22Rv1 (cell line): ENCODE measurements around the gene ARHGAP25.

ENCODE experiments used
- ZFX ChIP-seq: fragments of 450-650 bp; IDR thresholded peaks from 2 replicates; pipeline ENCODE4 v1.6.1; 2017; ENCODE audit warnings: antibody characterized with exemption, borderline replicate concordance
- TF ChIP-seq, protein P1 (sequence below): fragments of 450-650 bp; IDR thresholded peaks from 2 replicates; pipeline ENCODE4 v1.5.1; 2017; ENCODE audit warnings: mild to moderate bottlenecking

DNA sequence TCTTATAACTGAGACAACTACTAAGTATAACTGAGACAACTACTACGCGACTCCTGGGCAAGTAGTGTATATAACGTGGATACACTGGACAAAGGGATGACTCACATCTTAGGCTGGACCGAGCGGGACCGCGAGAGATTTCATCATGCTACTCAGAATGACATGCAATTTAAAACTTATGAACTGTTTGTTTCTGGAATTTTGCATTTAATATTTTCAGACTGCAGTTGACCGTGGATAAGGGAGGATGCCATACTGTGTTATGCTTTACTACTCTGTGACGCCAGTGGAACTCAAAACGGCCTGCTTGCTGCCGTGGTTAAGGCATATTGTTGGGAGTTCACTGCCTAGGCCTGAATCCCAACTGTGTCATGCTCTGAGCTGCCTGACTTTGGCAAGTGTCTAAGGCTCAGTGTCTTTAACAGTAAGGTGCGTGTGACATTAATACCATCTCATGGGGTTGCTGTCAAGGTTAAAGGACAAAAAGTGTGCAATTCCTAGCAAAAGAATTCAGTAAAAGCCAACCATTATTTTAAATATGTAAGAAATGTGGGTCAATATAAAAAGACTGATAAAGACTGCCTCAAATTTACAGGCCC is 72.0 kb downstream of the ARHGAP25 start:
- TF ChIP-seq, protein P1, sequence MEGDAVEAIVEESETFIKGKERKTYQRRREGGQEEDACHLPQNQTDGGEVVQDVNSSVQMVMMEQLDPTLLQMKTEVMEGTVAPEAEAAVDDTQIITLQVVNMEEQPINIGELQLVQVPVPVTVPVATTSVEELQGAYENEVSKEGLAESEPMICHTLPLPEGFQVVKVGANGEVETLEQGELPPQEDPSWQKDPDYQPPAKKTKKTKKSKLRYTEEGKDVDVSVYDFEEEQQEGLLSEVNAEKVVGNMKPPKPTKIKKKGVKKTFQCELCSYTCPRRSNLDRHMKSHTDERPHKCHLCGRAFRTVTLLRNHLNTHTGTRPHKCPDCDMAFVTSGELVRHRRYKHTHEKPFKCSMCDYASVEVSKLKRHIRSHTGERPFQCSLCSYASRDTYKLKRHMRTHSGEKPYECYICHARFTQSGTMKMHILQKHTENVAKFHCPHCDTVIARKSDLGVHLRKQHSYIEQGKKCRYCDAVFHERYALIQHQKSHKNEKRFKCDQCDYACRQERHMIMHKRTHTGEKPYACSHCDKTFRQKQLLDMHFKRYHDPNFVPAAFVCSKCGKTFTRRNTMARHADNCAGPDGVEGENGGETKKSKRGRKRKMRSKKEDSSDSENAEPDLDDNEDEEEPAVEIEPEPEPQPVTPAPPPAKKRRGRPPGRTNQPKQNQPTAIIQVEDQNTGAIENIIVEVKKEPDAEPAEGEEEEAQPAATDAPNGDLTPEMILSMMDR = no peak
- no peak for TF ChIP-seq ZFX
